A549 treated with DMSO at 1 μM for 4 hours (cell line): ENCODE results near the gene NPLOC4. TPM values are rescaled to one million over a fixed set of nuclear protein-coding genes. Genes with fewer than 3 reads are reported as not detected.

Experiments
- total RNA-seq: library from RNA; stranded (reverse); fragments of 200-300 nt; extraction: Qiagen RNA extraction; gene quantifications from 5 replicates; pipeline ENCODE4 v1.2.3, GENCODE V29; 2022; ENCODE audit warnings: low read depth

NPLOC4 gene
- total RNA-seq = 97.3 to 114 TPM (median 110 TPM) in 5 replicates

DNA sequence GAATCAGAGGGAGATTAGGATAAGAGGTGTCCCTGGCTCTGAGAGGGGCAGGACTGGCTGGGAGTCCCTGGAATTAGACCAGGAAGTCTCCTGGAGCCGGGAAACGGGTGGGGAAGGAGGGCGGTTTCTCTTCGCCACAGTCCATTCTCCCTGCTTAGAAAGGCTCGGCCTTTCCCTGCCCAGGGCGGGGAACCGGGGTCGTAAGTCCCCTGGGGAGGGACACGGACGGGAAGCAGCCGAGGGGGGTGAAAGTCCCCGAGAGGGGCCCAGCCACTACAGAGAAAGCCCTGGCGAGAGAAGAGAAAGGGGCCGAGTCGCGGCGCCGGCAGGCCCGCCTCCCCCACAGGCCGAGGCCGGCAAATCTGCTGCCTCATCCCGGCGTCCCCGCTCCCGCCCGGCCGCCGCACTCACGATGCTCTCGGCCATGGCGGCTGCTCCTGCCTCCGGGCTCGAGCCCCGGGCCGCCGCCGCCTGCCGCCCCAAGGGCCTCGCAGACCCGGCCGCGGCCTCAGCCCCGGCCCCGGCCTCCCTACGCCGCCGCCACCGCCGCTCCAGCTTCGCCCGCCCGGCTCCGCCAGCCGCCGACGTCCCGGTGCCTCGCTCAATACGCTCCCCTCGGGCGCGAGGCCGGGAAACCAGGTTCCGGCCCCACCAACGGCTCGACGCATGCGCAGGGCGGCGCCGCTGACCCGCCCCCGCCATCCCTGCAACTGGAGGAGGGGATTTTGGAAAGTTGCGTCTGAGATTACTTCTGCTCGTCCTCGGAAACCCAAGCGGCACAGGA lies at the start of gene NPLOC4, which contains the start of gene TSPAN10:
Gene NPLOC4, minus strand, starts transcription at position 608 of the 784 bp plus-strand sequence. Its CDS starts 182 bp downstream, at position 426.
Gene TSPAN10, plus strand, starts transcription at position 692 of the 784 bp plus-strand sequence. CDS start 5,217 bp downstream, outside the sequence.

DNA sequence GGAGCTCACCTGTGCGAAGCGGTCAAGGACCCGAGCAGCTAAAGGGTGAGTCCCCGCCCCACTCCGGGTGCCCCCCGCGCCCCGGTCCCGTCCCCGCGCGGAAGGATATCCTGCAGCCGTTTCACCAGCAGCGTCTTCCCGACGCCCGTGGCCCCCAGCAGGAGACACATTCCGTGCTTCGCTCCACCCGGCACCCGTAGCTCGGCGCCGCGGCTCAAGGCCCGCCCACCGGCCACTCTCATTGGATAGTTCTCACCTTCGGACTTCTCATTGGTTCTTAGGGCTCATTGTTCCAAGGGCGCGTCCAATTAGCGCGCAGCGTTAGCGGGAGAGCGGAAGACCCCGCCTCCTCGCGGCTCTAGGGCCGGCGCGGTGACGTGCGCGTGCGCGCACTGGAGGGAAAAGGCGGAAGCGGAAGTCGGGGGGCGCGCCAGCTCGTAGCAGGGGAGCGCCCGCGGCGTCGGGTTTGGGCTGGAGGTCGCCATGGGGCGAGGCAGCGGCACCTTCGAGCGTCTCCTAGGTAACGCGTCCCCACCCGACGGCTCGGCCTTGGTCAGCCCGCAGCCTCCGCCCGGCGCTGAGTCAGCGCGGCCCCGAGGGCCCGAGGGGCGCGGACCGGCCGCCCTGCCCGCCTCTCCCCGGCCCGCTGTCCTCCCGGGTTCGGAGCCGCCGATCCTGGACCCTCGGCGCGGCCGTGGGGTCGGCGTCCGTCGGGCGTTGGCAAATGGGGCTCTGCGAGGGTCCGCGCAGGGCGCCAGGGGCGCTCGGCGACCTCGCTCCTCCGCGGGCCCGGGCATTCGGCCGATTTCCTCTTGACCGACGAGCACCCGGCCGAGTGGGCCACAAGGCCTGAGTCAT lies 46.9 kb upstream of the NPLOC4 start, which contains the start of the genes ARL16 and HGS:
Gene ARL16, minus strand, starts transcription at position 214 of the 858 bp plus-strand sequence. Its CDS starts 44 bp downstream, at position 170.
Gene HGS, plus strand, starts transcription at position 428 of the 858 bp plus-strand sequence. Its CDS starts 56 bp downstream, at position 484.

DNA sequence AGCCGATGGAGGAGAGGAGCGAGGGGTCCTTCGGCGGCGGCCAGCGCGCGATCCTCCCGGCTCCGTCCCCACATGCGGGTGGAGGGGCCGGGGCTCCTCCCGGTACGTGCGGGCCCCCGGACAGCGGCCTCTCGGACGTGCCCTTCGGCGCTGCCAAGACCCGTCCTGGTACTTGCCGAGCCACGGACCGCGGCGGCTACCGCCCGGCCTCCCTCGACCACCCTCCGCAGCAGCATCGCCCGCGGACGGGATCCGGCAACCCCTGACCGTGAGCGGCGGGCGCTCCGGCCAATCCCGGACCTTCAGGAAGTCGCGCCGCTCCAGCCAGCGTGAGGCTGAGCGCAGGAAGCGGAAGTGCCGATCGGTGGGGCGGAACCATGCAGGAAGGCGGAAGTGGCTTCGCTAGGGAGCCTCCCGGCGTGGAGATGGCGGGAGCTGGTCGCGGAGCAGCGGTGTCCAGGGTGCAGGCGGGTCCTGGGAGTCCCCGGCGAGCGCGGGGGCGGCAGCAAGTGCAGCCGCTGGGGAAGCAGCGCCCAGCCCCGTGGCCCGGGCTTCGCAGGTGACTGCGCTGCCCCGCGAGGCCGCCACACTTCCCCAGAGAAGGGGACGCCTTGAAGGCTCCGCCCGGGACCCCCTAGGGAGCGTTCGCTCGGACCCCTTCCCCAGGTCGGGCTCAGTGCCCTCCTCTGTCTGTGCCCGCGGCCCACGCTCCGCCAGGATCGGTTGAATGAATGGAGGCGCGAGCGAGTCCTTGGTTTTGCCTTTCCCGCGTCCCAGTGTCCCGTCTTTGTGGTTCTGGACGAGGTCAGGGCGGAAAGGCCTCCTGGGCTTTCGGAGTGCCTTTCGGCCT lies 29.7 kb upstream of the NPLOC4 start, which contains the start of the genes CCDC137 and OXLD1:
Gene CCDC137, plus strand, starts transcription at position 396 of the 850 bp plus-strand sequence. Its CDS starts 30 bp downstream, at position 426.
Gene OXLD1, minus strand, starts transcription at position 264 of the 850 bp plus-strand sequence. Its CDS starts 28 bp downstream, at position 236.

DNA sequence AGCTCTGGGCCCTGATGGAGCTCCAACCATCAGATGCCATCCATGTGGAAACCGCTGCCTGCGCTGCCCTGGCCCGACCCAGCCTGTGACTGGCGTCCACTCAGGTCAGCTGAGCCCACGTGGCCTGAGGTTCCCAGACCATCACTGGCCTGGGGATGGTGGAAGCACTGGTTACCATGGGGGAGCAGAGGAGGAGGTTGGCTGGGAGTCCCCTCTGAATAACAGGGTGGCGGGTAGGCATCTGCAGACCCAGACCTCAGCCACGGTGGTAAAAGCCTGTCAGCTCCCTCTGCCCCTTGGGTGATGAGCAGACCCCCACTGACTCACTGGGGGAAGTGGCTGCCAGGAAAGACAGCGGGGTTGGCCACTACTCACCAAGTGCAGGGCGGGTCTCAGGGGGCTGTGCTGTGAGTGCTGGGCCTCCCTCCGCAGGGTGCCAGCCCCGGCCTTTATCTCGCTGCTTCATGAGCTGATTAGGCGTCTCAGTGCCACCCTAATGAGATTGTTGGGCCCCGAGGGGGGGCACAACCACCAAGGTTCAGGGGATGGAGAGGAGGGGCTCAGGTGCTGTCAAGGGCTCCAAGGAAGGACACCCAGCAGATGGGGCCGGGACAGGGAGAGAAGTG lies 19.3 kb upstream of the NPLOC4 start, which contains the start of gene PDE6G:
Gene PDE6G, minus strand, starts transcription at position 425 of the 626 bp plus-strand sequence. CDS start 3,237 bp downstream, outside the sequence.

DNA sequence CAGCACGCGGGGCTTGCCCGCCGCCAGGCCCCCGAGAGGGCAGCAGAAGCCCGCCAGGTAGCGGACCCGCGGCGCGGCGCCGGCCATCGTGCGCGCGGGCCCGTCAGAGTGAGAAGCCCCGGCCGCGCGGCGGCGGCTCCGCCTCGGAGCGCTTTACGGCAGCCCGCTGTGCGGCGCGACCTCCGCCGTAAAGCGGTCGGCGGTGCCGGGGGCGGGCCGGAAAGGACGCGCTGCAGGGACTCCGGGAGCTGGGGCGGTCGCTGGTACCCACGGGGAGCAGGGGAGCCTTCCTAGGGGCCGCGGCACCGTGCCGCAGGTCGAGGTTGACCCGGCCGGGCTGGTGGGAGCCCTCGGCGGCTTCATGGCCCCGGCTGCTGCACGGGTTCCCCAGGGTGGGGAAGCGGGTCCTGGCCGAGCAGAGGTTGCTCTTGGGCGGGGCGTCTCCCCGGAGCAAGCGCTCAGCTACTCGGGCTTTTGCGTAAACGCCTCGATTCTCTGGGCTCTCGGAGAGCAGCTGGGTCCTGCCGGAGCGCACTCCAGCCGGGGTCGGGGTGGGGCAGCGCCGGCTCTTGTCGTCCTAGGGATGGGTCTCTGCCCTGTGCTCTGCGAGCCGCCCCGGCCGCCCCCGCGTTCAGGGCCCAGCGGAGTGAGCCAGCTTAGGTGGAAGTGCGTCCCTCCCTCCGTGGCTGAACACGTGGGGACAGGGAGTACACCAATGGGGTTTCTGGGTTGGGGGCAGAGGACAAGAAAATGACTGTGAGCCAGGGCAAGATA lies 84.5 kb downstream of the NPLOC4 start, which contains the start of gene FAAP100:
Gene FAAP100, minus strand, starts transcription at position 110 of the 774 bp plus-strand sequence. Its CDS starts 23 bp downstream, at position 87.

DNA sequence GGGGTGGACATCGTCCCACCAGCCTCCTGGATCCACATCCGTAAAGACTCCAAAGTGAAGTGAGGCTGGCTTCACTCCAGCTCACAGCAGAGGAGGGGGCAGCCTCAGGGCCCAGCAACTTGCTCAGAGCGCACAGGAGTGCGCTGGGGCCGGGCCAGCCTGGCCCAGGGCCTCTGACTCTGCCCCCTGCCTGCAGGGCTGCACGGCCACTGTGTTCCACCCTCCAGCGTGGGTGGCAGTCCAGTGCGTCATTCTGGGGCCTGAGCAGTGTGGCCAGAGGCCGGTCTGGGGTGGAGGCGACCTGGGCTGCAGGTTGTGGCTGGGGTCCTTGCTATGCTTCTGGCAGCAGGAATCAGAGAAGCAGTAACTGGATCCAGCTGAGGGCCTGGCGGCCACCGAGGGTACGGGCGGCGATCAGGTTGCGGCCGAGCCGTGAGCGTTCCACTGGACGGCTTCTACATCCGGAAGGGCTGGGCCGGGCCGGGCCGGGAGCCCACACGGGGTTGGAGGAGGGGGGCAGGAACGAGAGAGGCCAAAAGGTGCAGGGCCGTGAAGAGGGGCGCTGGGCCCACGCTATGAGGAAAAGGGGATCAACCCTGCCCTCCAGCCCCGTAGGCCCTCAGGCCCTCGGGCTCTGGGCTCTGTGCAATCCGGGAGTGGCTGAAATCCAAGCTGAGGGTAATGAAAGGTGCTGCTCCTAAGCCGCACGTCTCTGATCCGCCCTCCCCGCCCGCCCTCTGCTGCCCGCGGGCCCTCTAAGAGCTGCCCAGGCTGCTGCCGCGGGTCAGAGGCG lies 109.1 kb downstream of the NPLOC4 start, which contains the start of gene FSCN2:
Gene FSCN2, plus strand, starts transcription at position 787 of the 793 bp plus-strand sequence. CDS start 155 bp downstream, outside the sequence.

DNA sequence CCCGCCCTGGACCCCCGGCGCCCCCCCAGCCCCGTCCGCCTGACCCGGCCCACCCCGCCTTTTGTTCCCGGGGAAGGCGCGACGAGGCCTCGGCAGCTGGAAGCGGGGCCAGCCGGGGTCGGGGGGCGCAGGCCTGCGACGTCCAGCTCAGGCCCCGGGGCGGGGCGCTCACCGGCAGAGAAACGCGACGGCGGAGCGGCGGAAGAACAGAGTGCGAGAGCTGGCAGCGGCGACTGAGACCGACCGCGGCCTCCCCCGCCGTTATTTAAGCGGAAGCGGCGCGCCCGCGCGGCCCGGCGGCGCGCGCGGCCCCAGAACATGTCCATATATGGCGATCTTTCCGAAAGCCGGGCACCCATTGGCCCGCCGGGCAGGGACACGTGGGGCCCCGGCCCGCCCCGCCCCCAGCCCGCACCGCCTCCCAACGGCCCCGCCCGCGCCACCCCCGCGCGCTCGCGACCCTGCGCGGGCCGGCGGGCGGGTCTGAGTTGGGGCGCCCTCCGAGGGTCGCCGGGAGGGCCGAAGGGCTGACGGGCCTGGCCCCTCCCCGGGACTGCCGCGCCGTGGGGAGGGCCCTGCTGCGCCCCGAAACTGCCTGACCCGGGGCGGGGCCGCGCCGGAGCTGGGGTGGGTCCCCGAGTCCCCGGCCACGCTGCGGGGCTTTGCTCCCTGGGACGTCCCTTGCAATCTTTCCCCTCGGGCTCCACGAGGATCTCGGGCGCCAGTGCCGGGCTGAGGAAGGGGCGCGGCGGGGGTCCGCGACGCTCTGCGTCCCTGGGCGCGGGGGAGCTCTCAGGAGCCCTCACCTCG lies 124.1 kb downstream of the NPLOC4 start, which contains the start of gene ACTG1:
Gene ACTG1, minus strand, starts transcription at position 238 of the 810 bp plus-strand sequence. CDS start 445 bp downstream, outside the sequence.

Other genes starting within 250 kb of the NPLOC4 start
- gene BAHCC1, start 241.7 kb downstream of the NPLOC4 start, total RNA-seq = 11.8 to 16.3 TPM (median 15.8 TPM) in 5 replicates
- 5,035 to 5,958 TPM (median 5,229 TPM) in 5 replicates for gene ACTG1, start 124.3 kb downstream of the NPLOC4 start, total RNA-seq
- 0.45 to 1.4 TPM (median 1.1 TPM) in 5 replicates for gene FSCN2, start 108.7 kb downstream of the NPLOC4 start, total RNA-seq
- gene FAAP100, start 84.8 kb downstream of the NPLOC4 start, total RNA-seq = 21.3 to 29.3 TPM (median 24.7 TPM) in 5 replicates
- 4.4 to 6.3 TPM (median 5.9 TPM) in 5 replicates for gene TSPAN10, start 84 bp upstream of the NPLOC4 start, total RNA-seq
- gene PDE6G, start 19.4 kb upstream of the NPLOC4 start, total RNA-seq = 1.8 to 2.6 TPM (median 2.5 TPM) in 5 replicates
- gene OXLD1, start 29.5 kb upstream of the NPLOC4 start, total RNA-seq = 34.5 to 63.2 TPM (median 56.9 TPM) in 5 replicates
- gene CCDC137, start 29.6 kb upstream of the NPLOC4 start, total RNA-seq = 58.2 to 73.9 TPM (median 66.1 TPM) in 5 replicates
- 48.6 to 52.2 TPM (median 50.3 TPM) in 5 replicates for gene ARL16, start 46.7 kb upstream of the NPLOC4 start, total RNA-seq
- gene HGS, start 46.9 kb upstream of the NPLOC4 start, total RNA-seq = 158 to 233 TPM (median 198 TPM) in 5 replicates
- 202 to 324 TPM (median 283 TPM) in 5 replicates for gene MRPL12, start 66.3 kb upstream of the NPLOC4 start, total RNA-seq
- gene SLC25A10, start 75.2 kb upstream of the NPLOC4 start, total RNA-seq = 32.8 to 47.1 TPM (median 42.9 TPM) in 5 replicates
- gene GCGR, start 167.0 kb upstream of the NPLOC4 start, total RNA-seq = 0.26 to 0.56 TPM (median 0.38 TPM) in 5 replicates
- gene MCRIP1, start 196.2 kb upstream of the NPLOC4 start, total RNA-seq = 87.6 to 104 TPM (median 95.6 TPM) in 5 replicates
- gene PPP1R27, start 197.9 kb upstream of the NPLOC4 start, total RNA-seq = 0.22 TPM in 1 of 5 replicates, not detected in the others
- 652 to 813 TPM (median 701 TPM) in 5 replicates for gene P4HB, start 223.4 kb upstream of the NPLOC4 start, total RNA-seq
- 502 to 666 TPM (median 606 TPM) in 5 replicates for gene ARHGDIA, start 234.2 kb upstream of the NPLOC4 start, total RNA-seq